Measurements from ENCODE around the gene SYT10.

Gene SYT10

GRCh38 chr12:33349791-33350190 lies 89.8 kb downstream of the SYT10 start:
- DNase-seq = no peak

- peak in 1 of 2 experiments; percentile 1 for DNase-seq
These were observed 107.6 kb downstream of the SYT10 start for GRCh38 chr12:33331961-33332398.

- no peak for DNase-seq
These were observed 108.7 kb downstream of the SYT10 start for GRCh38 chr12:33330940-33331339.
